Measurements from ENCODE around the gene SLC6A6.
A peak's percentile ranks its signal among the peaks of the same experiment; 100 is the strongest.
"Not testable (repeated sequence)": the region's sequence is repeated elsewhere in the genome, so short reads cannot be mapped to it uniquely, and the experiment has no call there.

SLC6A6 gene

GRCh38 chr3:14405360-14406238, 3.2 kb downstream of the SLC6A6 start:
- Histone ChIP-seq H3K27ac (no peak overlapping the region), H3K27me3 (no peaks in the 10 kb centered on the region), H3K9ac (no peak overlapping the region), H4K20me1 (peaks cover 71% of the 10 kb centered on the region), H3K4me1 (peaks cover 66% of the 10 kb centered on the region), H3K9me3 (no peaks in the 10 kb centered on the region), H3K4me2 (peak overlapping the region; percentile 99), H3K36me3 (peaks cover 35% of the 10 kb centered on the region), H3K4me3 (no peak overlapping the region)
- no peak for TF ChIP-seq Cebpa-rat (IDR thresholded peaks at IDR 0.05)

DNA sequence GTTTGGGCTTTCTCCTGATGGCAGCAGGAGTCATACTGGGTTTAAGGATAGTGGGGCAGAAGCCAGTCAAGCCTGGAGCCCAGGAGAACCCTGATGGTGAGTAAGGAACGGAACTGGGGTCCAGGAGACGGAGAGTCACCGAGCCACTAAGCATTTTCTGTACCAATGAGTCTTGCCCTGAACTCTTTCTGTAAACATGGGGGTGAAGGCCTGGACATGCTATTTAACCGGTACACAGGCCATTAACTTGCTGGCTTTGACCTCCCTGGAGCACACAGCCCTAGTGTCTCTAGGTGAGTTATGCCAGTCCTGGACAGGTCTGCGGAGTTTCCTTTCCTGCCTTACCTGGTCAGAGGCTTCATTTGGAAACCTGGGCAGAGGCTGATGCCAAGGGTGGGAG, 3.9 kb downstream of the SLC6A6 start:
- peaks cover 78% of the 10 kb centered on the region for H4K20me1 ChIP-seq
- H3K4me2 ChIP-seq = 0 out of 2 replicates have a peak overlapping the region, but pooled peaks have one; percentile 99

GRCh38 chr3:14406766-14407165, 4.4 kb downstream of the SLC6A6 start:
- Histone ChIP-seq H3K4me2 (no peak overlapping the region), H3K27me3 (no peaks in the 10 kb centered on the region), H3K4me1 (peaks cover 61% of the 10 kb centered on the region), H3K9me3 (no peaks in the 10 kb centered on the region), H3K4me3 (no peak overlapping the region), H4K20me1 (peaks cover 83% of the 10 kb centered on the region), H3K27ac (no peak overlapping the region), H3K36me3 (peaks cover 47% of the 10 kb centered on the region), H3K9ac (no peak overlapping the region)
- no peak for TF ChIP-seq Cebpa-rat (IDR thresholded peaks at IDR 0.05)

More for the DNA sequence above, 3.9 kb downstream of the SLC6A6 start:
- Histone ChIP-seq H3K27ac (no peak overlapping the region), H3K4me1 (peaks cover 65% of the 10 kb centered on the region), H3K9ac (no peak overlapping the region), H3K36me3 (peaks cover 42% of the 10 kb centered on the region), H3K27me3 (no peaks in the 10 kb centered on the region), H3K9me3 (no peaks in the 10 kb centered on the region), H3K4me3 (no peak overlapping the region)
- TF ChIP-seq Cebpa-rat (IDR thresholded peaks at IDR 0.05) = no peak

- no peak overlapping the region for H3K27ac ChIP-seq
- H3K4me3 ChIP-seq = no peak overlapping the region
- H4K20me1 ChIP-seq = peaks cover 87% of the 10 kb centered on the region
- H3K9ac ChIP-seq = no peak overlapping the region
- H3K27me3 ChIP-seq = no peaks in the 10 kb centered on the region
- H3K4me1 ChIP-seq = peaks cover 57% of the 10 kb centered on the region
- H3K36me3 ChIP-seq = peaks cover 51% of the 10 kb centered on the region
- H3K9me3 ChIP-seq = no peaks in the 10 kb centered on the region
- no peak overlapping the region for H3K4me2 ChIP-seq
- no peak for TF ChIP-seq Cebpa-rat (IDR thresholded peaks at IDR 0.05)
Measured at GRCh38 chr3:14407203-14407602, 4.8 kb downstream of the SLC6A6 start.

- H3K27me3 ChIP-seq, H3K4me3 ChIP-seq, H3K9ac ChIP-seq, H3K9me3 ChIP-seq, H3K27ac ChIP-seq: not testable (repeated sequence)
- Histone ChIP-seq H3K36me3 (peaks cover 62% of the 10 kb centered on the region), H4K20me1 (peaks cover 100% of the 10 kb centered on the region), H3K4me1 (peaks cover 57% of the 10 kb centered on the region), H3K4me2 (peak overlapping the region; percentile 64; the same call in 1 of the 2 replicates)
Measured at GRCh38 chr3:14409779-14410063, 7.3 kb downstream of the SLC6A6 start.

- Histone ChIP-seq H3K27me3 (no peaks in the 10 kb centered on the region), H3K9ac (no peak overlapping the region), H3K27ac (peak overlapping the region; percentile 28; the same call in 1 of the 2 replicates), H3K36me3 (peaks cover 62% of the 10 kb centered on the region), H4K20me1 (peaks cover 100% of the 10 kb centered on the region), H3K4me2 (peak overlapping the region; percentile 64), H3K9me3 (no peaks in the 10 kb centered on the region), H3K4me3 (no peak overlapping the region), H3K4me1 (peaks cover 57% of the 10 kb centered on the region)
- no peak for TF ChIP-seq Cebpa-rat (IDR thresholded peaks at IDR 0.05)
Measured at GRCh38 chr3:14410106-14410502, 7.7 kb downstream of the SLC6A6 start.

- Histone ChIP-seq H3K9ac (no peak overlapping the region), H3K9me3 (no peaks in the 10 kb centered on the region), H3K4me3 (no peak overlapping the region), H3K36me3 (peaks cover 63% of the 10 kb centered on the region), H3K4me1 (peaks cover 57% of the 10 kb centered on the region), H3K27me3 (no peaks in the 10 kb centered on the region), H3K4me2 (peak overlapping the region; percentile 64), H4K20me1 (peaks cover 100% of the 10 kb centered on the region), H3K27ac (peak overlapping the region; percentile 28; the same call in 1 of the 2 replicates)
- no peak for TF ChIP-seq Cebpa-rat (IDR thresholded peaks at IDR 0.05)
Measured at GRCh38 chr3:14410503-14411165, 8.2 kb downstream of the SLC6A6 start.

DNA sequence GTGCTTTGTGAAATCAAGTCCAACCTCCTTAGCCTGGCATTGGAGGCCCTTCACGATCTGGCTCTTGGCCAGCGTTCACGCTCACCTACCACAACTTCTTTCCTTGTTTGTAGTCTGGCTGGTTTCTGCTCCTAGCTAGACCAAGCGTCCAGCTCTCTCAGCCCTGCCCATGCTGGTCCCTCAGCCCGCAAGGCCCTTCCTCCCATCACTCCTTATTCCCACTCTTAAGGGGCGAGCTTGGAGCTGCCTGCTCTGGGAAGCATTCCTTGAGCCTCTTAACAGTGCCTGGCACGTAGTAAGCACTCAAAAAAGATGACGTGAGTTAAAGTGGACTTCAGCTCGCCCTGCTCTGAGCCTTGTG, 8.7 kb downstream of the SLC6A6 start:
- TF ChIP-seq Cebpa-rat (IDR thresholded peaks at IDR 0.05) = no peak
- Histone ChIP-seq H3K4me3 (no peak overlapping the region), H3K4me2 (peak overlapping the region; percentile 64), H3K36me3 (peaks cover 63% of the 10 kb centered on the region), H3K4me1 (peaks cover 57% of the 10 kb centered on the region), H3K9ac (no peak overlapping the region), H3K9me3 (no peaks in the 10 kb centered on the region), H4K20me1 (peaks cover 100% of the 10 kb centered on the region), H3K27ac (no peak overlapping the region), H3K27me3 (no peaks in the 10 kb centered on the region)

GRCh38 chr3:14411988-14412387, 9.6 kb downstream of the SLC6A6 start:
- Histone ChIP-seq H3K9me3 (no peaks in the 10 kb centered on the region), H3K36me3 (peaks cover 64% of the 10 kb centered on the region), H3K4me2 (no peak overlapping the region), H3K9ac (no peak overlapping the region), H3K27ac (no peak overlapping the region), H3K4me3 (no peak overlapping the region), H3K27me3 (no peaks in the 10 kb centered on the region), H4K20me1 (peaks cover 100% of the 10 kb centered on the region), H3K4me1 (peaks cover 52% of the 10 kb centered on the region)
- TF ChIP-seq Cebpa-rat (IDR thresholded peaks at IDR 0.05) = no peak

- Histone ChIP-seq H3K9ac (no peak overlapping the region), H3K4me1 (peaks cover 52% of the 10 kb centered on the region), H3K27ac (no peak overlapping the region), H3K9me3 (no peaks in the 10 kb centered on the region), H3K36me3 (peaks cover 67% of the 10 kb centered on the region), H4K20me1 (peaks cover 93% of the 10 kb centered on the region), H3K4me2 (no peak overlapping the region), H3K4me3 (no peak overlapping the region), H3K27me3 (no peaks in the 10 kb centered on the region)
- no peak for TF ChIP-seq Cebpa-rat (IDR thresholded peaks at IDR 0.05)
Measured at GRCh38 chr3:14412831-14413380, 10.5 kb downstream of the SLC6A6 start.
